HepG2 (cell line): Measurements from ENCODE around the gene GGA1. TPM values are rescaled to one million over a fixed set of nuclear protein-coding genes. Genes with fewer than 3 reads are reported as not detected.
A peak's percentile ranks its signal among the peaks of the same experiment; 100 is the strongest.

Experiments used
- ATF7 ChIP-seq, 2 experiments: fragments of 450-650 bp in 1 of 2; sonication (generic) in 1 of 2; formaldehyde crosslinking in 1 of 2; IDR thresholded peaks; 2 replicates each; pipeline versions ENCODE4 v1.4.0 to v1.6.1; 2016 to 2020; ENCODE audit warnings: antibody characterized with exemption in 1 of 2, mild to moderate bottlenecking in 1 of 2, missing genetic modification reagents in 1 of 2
- CHD4 ChIP-seq: fragments of 200-600 bp; sonication (generic); IDR thresholded peaks from 2 replicates; pipeline ENCODE4 v1.7.0; 2017; ENCODE audit warnings: mild to moderate bottlenecking, low read length, borderline replicate concordance
- HOXA9 ChIP-seq: sonication (generic); formaldehyde crosslinking; IDR thresholded peaks from 2 replicates; pipeline ENCODE4 v1.8.1; 2022; ENCODE audit warnings: missing genetic modification reagents, mild to moderate bottlenecking, moderate library complexity, borderline replicate concordance
- IKZF4 ChIP-seq: sonication (generic); formaldehyde crosslinking; IDR thresholded peaks from 2 replicates; pipeline ENCODE4 v1.5.1; 2020; ENCODE audit warnings: borderline replicate concordance, mild to moderate bottlenecking, low read depth, missing genetic modification reagents; ENCODE audit errors: not compliant biosample characterization
- IRF9 ChIP-seq: sonication (generic); formaldehyde crosslinking; IDR thresholded peaks from 2 replicates; pipeline ENCODE4 v1.8.0; 2022; ENCODE audit warnings: missing genetic modification reagents, mild to moderate bottlenecking, borderline replicate concordance
- KDM6A ChIP-seq: IDR thresholded peaks from 2 replicates; pipeline ENCODE4 v1.6.1; 2016; ENCODE audit warnings: low read depth
- MAFF ChIP-seq: IDR thresholded peaks from 2 replicates; pipeline ENCODE4 v1.6.1; 2011; ENCODE audit warnings: low read depth, low read length, improper control_type of control experiment
- MIER2 ChIP-seq: IDR thresholded peaks from 2 replicates; pipeline ENCODE4 v1.6.1; 2016; ENCODE audit warnings: missing biosample characterization, missing genetic modification reagents
- NCOR1 ChIP-seq: fragments of 200-600 bp; sonication (generic); IDR thresholded peaks from 2 replicates; pipeline ENCODE4 v1.7.0; 2017; ENCODE audit warnings: antibody characterized with exemption, low read length, borderline replicate concordance
- NKX3-1 ChIP-seq: sonication (generic); formaldehyde crosslinking; IDR thresholded peaks from 2 replicates; pipeline ENCODE4 v1.5.0; 2020; ENCODE audit warnings: missing genetic modification reagents
- SAFB2 ChIP-seq: sonication (generic); formaldehyde crosslinking; IDR thresholded peaks from 2 replicates; pipeline ENCODE4 v1.5.1; 2020; ENCODE audit warnings: missing genetic modification reagents, low read depth, mild to moderate bottlenecking, borderline replicate concordance
- SAP130 ChIP-seq: IDR thresholded peaks from 2 replicates; pipeline ENCODE4 v1.6.1; 2016; ENCODE audit warnings: low read depth
- WIZ ChIP-seq: sonication (generic); formaldehyde crosslinking; IDR thresholded peaks from 2 replicates; pipeline ENCODE4 v1.5.1; 2020; ENCODE audit warnings: mild to moderate bottlenecking, missing genetic modification reagents
- ZFY ChIP-seq: sonication (generic); formaldehyde crosslinking; IDR thresholded peaks from 2 replicates; pipeline ENCODE4 v1.4.0; 2020; ENCODE audit warnings: missing genetic modification reagents
- ZNF441 ChIP-seq: sonication (generic); formaldehyde crosslinking; IDR thresholded peaks from 2 replicates; pipeline ENCODE4 v1.7.0; 2021; ENCODE audit warnings: missing genetic modification reagents, borderline replicate concordance
- ZNF746 ChIP-seq: sonication (generic); formaldehyde crosslinking; IDR thresholded peaks from 2 replicates; pipeline ENCODE4 v1.8.0; 2022; ENCODE audit warnings: mild to moderate bottlenecking, missing genetic modification reagents
- polyA plus RNA-seq, 8 experiments: library from polyadenylated mRNA; depleted of rRNA in 3 of 8; stranded (reverse) in 7 of 8; unstranded in 1 of 8; fragments of >200 nt; fragmentation: Illumina TruSeq in 4 of 8; extraction: Trizol in 4 of 8; gene quantifications; 2 replicates each; pipeline versions ENCODE4 v1.2.1 to v1.2.3, GENCODE V29; 2011 to 2016; ENCODE audit warnings: low read depth in 4 of 8, missing spikeins in 1 of 8, mixed read lengths in 1 of 8; ENCODE audit not compliant: insufficient read depth in 1 of 8
- total RNA-seq, 5 experiments: library from RNA; depleted of rRNA; stranded (reverse); fragments of >200 nt; fragmentation: Illumina TruSeq; extraction: Trizol; gene quantifications; 2 replicates each; pipeline ENCODE4 v1.2.3, GENCODE V29; 2016; ENCODE audit warnings: low read depth in 1 of 5
- TF ChIP-seq, protein P1 (sequence below): sonication (generic); formaldehyde crosslinking; IDR thresholded peaks from 2 replicates; pipeline ENCODE4 v1.4.0; 2020; ENCODE audit warnings: missing genetic modification reagents
- TF ChIP-seq, protein P2 (sequence below): IDR thresholded peaks from 2 replicates; pipeline ENCODE4 v1.6.1; 2016; ENCODE audit warnings: missing compliant biosample characterization, missing genetic modification reagents, borderline replicate concordance
- TF ChIP-seq, protein P3 (sequence below): sonication (generic); formaldehyde crosslinking; IDR thresholded peaks from 2 replicates; pipeline ENCODE4 v1.4.0; 2020; ENCODE audit warnings: missing genetic modification reagents, mild to moderate bottlenecking, borderline replicate concordance
- TF ChIP-seq, protein P4 (sequence below): IDR thresholded peaks from 2 replicates; pipeline ENCODE4 v1.6.1; 2016
- TF ChIP-seq, protein P5 (sequence below): sonication (generic); formaldehyde crosslinking; IDR thresholded peaks from 2 replicates; pipeline ENCODE4 v1.5.1; 2020; ENCODE audit warnings: missing genetic modification reagents, mild to moderate bottlenecking, borderline replicate concordance

The GGA1 gene
- total and polyA plus RNA-seq, 2 of the 13 experiments (the other 11 are each of a cell fraction or from before 2014, with no cell fraction given): 29.1 to 87.2 TPM

DNA sequence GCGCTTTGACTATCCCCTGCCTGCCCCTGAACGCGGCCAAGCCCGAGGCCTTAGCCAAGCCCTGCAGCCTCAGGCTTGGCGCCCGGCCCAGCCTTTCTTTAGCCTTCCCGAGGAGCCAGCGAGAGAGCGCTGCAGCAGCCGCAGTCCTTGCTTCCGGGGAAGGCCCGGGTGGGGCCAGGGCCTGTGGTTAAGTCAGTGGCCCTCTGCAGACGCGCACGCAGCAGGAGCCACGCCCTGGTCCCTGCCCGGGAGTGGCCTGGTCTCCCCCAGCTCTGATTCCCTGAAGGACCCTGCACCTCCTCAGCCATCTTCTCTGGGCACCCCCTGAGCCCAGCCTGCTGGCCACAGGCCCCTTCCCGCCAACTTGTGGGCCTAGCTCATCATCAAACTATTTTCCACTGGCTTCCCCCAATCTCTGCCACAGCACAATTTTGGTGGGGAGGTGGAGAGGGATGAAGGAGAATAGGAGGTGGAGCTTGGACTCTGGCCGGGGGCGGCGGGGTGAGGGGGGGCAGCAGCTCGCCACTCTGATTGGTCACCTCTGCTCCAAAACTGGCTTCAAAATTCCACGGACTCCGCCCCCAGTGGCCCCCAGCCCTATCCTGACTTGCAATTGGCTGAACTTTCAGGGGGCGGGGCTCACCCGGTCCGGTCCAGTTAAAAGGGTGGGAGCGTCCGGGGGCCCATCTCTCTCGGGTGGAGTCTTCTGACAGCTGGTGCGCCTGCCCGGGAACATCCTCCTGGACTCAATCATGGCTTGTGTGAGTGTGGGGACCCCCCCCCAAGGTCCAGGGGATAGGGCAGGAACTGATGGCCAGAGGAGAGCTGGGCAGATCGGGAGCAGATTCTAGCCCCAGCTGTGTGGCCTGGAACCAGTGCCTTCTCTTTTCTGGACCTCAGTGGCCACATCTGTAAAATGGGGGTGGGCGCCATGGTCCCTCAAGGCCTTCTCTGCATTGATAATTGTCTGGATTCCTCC, 66.6 kb downstream of the GGA1 start, which contains the start of gene LGALS1 (continued):
- TF ChIP-seq NKX3-1 (CRISPR knock-in tag): no peak
- TF ChIP-seq IRF9: peak; percentile 74
- no peak for TF ChIP-seq ATF7 (IDR thresholded peaks at IDR 0.05)
- TF ChIP-seq ATF7 (CRISPR knock-in tag; IDR thresholded peaks at IDR 0.05): peak; percentile 51; the same call in 1 of the 2 replicates
- TF ChIP-seq MAFF: no peak
- peak; percentile 81; the same call in 1 of the 2 replicates for TF ChIP-seq CHD4
- TF ChIP-seq IKZF4 (CRISPR knock-in tag): no peak
- TF ChIP-seq ZFY: peak; percentile 85
- TF ChIP-seq, protein P1, sequence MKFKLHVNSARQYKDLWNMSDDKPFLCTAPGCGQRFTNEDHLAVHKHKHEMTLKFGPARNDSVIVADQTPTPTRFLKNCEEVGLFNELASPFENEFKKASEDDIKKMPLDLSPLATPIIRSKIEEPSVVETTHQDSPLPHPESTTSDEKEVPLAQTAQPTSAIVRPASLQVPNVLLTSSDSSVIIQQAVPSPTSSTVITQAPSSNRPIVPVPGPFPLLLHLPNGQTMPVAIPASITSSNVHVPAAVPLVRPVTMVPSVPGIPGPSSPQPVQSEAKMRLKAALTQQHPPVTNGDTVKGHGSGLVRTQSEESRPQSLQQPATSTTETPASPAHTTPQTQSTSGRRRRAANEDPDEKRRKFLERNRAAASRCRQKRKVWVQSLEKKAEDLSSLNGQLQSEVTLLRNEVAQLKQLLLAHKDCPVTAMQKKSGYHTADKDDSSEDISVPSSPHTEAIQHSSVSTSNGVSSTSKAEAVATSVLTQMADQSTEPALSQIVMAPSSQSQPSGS (CRISPR knock-in tag): no peak
- TF ChIP-seq ZNF746 (CRISPR knock-in tag): no peak
- no peak for TF ChIP-seq HOXA9 (CRISPR knock-in tag)
- no peak for TF ChIP-seq SAFB2
- no peak for TF ChIP-seq KDM6A (CRISPR knock-in tag)
- TF ChIP-seq, protein P2, sequence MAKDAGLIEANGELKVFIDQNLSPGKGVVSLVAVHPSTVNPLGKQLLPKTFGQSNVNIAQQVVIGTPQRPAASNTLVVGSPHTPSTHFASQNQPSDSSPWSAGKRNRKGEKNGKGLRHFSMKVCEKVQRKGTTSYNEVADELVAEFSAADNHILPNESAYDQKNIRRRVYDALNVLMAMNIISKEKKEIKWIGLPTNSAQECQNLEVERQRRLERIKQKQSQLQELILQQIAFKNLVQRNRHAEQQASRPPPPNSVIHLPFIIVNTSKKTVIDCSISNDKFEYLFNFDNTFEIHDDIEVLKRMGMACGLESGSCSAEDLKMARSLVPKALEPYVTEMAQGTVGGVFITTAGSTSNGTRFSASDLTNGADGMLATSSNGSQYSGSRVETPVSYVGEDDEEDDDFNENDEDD: peak; percentile 52; the same call in 1 of the 2 replicates
- TF ChIP-seq, protein P3, sequence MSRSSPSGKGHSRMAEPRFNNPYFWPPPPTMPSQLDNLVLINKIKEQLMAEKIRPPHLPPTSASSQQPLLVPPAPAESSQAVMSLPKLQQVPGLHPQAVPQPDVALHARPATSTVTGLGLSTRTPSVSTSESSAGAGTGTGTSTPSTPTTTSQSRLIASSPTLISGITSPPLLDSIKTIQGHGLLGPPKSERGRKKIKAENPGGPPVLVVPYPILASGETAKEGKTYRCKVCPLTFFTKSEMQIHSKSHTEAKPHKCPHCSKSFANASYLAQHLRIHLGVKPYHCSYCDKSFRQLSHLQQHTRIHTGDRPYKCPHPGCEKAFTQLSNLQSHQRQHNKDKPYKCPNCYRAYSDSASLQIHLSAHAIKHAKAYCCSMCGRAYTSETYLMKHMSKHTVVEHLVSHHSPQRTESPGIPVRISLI (CRISPR knock-in tag): 0 out of 2 replicates have a peak, but pooled peaks have one; percentile 34
- TF ChIP-seq, protein P4, sequence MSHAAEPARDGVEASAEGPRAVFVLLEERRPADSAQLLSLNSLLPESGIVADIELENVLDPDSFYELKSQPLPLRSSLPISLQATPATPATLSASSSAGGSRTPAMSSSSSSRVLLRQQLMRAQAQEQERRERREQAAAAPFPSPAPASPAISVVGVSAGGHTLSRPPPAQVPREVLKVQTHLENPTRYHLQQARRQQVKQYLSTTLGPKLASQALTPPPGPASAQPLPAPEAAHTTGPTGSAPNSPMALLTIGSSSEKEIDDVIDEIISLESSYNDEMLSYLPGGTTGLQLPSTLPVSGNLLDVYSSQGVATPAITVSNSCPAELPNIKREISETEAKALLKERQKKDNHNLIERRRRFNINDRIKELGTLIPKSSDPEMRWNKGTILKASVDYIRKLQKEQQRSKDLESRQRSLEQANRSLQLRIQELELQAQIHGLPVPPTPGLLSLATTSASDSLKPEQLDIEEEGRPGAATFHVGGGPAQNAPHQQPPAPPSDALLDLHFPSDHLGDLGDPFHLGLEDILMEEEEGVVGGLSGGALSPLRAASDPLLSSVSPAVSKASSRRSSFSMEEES (CRISPR knock-in tag): peak; percentile 5; the same call in 1 of the 2 replicates
- TF ChIP-seq NCOR1: peak; percentile 47; the same call in 1 of the 2 replicates
- TF ChIP-seq, protein P5, sequence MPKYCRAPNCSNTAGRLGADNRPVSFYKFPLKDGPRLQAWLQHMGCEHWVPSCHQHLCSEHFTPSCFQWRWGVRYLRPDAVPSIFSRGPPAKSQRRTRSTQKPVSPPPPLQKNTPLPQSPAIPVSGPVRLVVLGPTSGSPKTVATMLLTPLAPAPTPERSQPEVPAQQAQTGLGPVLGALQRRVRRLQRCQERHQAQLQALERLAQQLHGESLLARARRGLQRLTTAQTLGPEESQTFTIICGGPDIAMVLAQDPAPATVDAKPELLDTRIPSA (CRISPR knock-in tag): no peak
- 0 out of 2 replicates have a peak, but pooled peaks have one; percentile 37 for TF ChIP-seq ZNF441 (CRISPR knock-in tag)
- no peak for TF ChIP-seq MIER2 (CRISPR knock-in tag)
- peak; percentile 47 for TF ChIP-seq SAP130
- no peak for TF ChIP-seq WIZ (CRISPR knock-in tag)
